T-helper 2 cell treated with Interferon-gamma antibody and Interleukin-4, amounts not matched to agents 5 μg/mL and 100 μg/mL, for 36 hours (primary cell): ENCODE measurements around the gene METRNL.

Experiments used
- DNase-seq: peaks from one replicate; pipeline ENCODE4 v3.0.0; 2021; ENCODE audit warnings: low spot score
- H3K27ac Mint-ChIP-seq: one replicate; pipeline ENCODE4 v1.8.0; 2021; ENCODE audit warnings: mild to moderate bottlenecking, mixed read lengths
- H3K27me3 Mint-ChIP-seq: one replicate; pipeline ENCODE4 v1.8.0; 2021; ENCODE audit warnings: low read depth, mixed read lengths
- H3K36me3 Mint-ChIP-seq: one replicate; pipeline ENCODE4 v1.8.0; 2021; ENCODE audit warnings: low read depth, mixed read lengths
- H3K4me1 Mint-ChIP-seq: one replicate; pipeline ENCODE4 v1.8.0; 2021; ENCODE audit warnings: low read depth, mixed read lengths
- H3K4me3 Mint-ChIP-seq: one replicate; pipeline ENCODE4 v1.8.0; 2022; ENCODE audit warnings: mild to moderate bottlenecking, moderate library complexity, mixed read lengths
- H3K9me3 Mint-ChIP-seq: one replicate; pipeline ENCODE4 v1.8.0; 2021; ENCODE audit warnings: mixed read lengths

METRNL gene

DNA sequence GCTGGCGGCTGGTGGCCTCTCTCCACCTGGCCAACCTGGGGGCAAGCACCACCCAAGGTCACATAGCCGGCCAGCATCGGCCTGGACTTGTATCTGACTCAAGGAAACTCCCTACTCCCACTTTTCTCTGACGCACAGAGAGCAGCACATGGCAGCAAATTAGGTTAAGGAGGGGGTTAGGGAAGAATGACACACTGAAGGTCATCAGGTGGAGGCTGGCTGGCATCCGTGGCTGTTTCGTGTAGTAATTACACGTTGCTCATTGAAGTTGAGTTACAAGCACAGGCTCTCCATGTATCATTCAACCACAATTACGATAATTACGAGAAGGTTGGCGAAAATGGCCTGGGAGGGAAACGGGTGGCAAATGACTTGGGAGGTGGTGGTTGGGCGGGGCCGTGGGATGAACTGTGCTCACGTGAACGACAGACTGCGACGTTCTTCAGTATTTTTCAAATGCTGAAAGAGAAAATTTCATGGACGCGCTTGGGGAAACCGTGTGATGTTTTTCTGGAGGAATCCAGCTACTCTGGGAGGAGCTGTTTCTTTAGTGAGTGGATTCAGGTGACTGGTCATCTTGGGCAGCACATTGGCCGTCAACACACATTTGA, 4.0 kb upstream of the METRNL start:
- peaks cover 22% of the 10 kb centered on the region for H3K4me1 Mint-ChIP-seq
- H3K9me3 Mint-ChIP-seq: no peaks in the 10 kb centered on the region
- no peak for DNase-seq
- H3K27ac Mint-ChIP-seq: no peak overlapping the region
- H3K4me3 Mint-ChIP-seq: no peak overlapping the region
- no peaks in the 10 kb centered on the region for H3K36me3 Mint-ChIP-seq
- peaks cover 19% of the 10 kb centered on the region for H3K27me3 Mint-ChIP-seq

DNA sequence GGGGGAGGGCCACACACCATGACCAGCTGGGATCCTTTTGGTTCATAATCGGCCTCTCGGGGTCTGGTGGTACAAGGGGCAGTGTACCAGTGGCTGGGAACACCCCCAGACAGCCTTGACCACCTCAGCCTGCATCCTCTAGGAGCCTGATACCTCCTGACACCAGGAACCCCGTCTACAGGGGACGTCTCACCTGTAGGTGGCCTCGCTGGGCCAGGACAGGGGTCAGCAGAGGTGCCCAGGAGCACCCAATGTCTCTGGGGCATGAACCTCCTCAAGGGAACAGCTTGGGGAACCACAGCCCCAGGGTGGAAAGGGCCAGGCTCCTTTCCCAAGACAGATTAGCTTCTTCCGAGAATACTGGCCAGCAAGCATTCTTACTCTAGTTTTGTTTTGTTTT, 2.5 kb upstream of the METRNL start:
- DNase-seq: no peak
- Mint-ChIP-seq H3K4me3 (peak overlapping the region; percentile 32), H3K9me3 (no peaks in the 10 kb centered on the region), H3K27me3 (peaks cover 22% of the 10 kb centered on the region), H3K36me3 (no peaks in the 10 kb centered on the region), H3K27ac (no peak overlapping the region), H3K4me1 (peaks cover 12% of the 10 kb centered on the region)

DNA sequence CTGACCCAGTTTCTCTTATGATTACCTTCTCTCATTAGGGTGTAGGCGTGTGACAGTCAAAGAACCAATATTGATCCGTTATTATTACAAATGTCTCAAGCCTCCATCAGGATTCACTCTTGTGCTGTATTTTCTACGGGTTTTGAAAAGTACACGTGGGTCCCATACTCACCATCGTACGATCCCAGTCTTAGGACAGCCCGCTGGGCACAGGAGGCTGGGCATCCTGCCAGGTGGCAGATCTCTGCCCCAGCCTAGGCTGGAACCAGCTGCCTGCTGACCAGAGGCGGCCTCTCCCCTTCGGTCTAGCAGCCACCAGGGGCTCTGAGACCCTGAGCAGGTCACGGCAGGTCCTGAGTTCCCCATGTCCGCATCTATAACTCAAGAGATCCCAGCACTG, 2.0 kb upstream of the METRNL start:
- Mint-ChIP-seq H3K36me3 (no peaks in the 10 kb centered on the region), H3K27ac (no peak overlapping the region), H3K9me3 (no peaks in the 10 kb centered on the region), H3K4me3 (no peak overlapping the region), H3K4me1 (peaks cover 11% of the 10 kb centered on the region), H3K27me3 (peaks cover 26% of the 10 kb centered on the region)
- no peak for DNase-seq

DNA sequence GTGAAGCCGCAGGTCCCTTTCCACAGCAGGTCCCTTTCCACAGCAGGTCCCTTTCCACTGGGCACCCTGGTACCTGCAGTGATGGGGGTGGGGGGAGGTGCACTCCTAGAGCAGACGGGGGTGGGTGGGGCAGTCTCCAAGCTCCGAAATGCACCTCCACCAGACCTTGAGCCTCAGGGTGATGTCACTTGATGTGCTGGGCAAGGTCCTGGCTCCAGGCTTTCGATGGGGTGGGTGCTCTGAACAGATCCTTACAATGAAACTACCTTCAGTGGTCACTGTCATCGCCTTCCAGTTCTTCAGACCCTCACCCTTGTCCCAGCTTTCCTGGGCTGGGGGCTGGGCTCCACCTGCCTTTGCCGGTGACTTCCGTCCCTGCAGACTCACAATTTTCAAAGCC, 1.5 kb upstream of the METRNL start:
- Mint-ChIP-seq H3K9me3 (no peaks in the 10 kb centered on the region), H3K4me1 (peaks cover 15% of the 10 kb centered on the region), H3K27ac (no peak overlapping the region), H3K27me3 (peaks cover 27% of the 10 kb centered on the region), H3K36me3 (no peaks in the 10 kb centered on the region), H3K4me3 (no peak overlapping the region)
- DNase-seq: no peak

DNA sequence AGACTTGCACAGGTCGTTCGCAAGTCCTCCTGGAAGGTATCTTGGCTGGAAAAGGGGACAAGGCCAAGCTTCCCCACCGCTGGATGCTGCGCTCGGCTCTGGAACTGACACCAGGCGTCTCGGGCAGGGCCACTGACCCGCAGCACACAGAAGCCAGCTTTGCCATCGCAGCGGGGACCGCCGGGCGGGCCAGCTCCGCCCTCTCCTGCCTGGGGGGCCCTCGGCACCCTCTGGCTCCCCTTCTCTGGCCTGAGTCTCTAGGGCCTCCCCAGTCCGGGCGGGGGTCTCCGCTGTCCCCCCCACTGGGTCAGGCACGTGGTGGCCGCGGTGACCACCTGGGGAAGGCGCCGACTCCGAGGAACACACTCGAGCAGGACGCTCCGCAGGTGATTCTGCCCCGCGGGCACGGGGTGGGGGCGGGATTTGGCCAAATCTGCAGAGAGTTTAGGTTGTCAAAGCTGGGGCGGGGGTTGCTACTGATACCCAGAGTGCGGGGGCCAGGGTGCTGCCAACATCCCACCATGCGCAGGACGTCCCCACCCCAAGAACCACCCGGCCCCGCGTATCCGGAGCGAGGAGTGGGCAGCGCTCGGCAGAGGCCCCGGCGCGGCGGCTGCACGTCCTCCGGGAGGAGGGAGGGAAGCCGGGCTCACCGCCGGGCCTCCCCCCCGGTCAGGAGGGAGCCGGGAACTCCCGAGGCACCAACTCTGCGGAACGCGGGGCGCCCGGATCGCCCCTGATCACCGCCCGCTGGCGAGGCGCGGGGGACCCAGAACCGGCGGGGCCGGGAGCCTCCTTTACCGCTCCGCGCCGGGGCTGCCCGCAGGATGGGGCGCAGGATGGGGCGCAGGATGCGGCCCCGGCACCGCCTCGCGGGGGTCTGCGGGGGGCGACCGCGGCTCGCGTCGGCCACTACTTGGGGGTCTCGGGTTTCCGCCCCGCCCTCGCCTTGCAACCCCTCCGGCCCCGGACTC, 744 bp upstream of the METRNL start:
- peaks cover 28% of the 10 kb centered on the region for H3K27me3 Mint-ChIP-seq
- no peaks in the 10 kb centered on the region for H3K36me3 Mint-ChIP-seq
- H3K4me1 Mint-ChIP-seq: peaks cover 22% of the 10 kb centered on the region
- no peaks in the 10 kb centered on the region for H3K9me3 Mint-ChIP-seq
- no peak overlapping the region for H3K27ac Mint-ChIP-seq
- DNase-seq: no peak
- H3K4me3 Mint-ChIP-seq: peak overlapping the region; percentile 57

DNA sequence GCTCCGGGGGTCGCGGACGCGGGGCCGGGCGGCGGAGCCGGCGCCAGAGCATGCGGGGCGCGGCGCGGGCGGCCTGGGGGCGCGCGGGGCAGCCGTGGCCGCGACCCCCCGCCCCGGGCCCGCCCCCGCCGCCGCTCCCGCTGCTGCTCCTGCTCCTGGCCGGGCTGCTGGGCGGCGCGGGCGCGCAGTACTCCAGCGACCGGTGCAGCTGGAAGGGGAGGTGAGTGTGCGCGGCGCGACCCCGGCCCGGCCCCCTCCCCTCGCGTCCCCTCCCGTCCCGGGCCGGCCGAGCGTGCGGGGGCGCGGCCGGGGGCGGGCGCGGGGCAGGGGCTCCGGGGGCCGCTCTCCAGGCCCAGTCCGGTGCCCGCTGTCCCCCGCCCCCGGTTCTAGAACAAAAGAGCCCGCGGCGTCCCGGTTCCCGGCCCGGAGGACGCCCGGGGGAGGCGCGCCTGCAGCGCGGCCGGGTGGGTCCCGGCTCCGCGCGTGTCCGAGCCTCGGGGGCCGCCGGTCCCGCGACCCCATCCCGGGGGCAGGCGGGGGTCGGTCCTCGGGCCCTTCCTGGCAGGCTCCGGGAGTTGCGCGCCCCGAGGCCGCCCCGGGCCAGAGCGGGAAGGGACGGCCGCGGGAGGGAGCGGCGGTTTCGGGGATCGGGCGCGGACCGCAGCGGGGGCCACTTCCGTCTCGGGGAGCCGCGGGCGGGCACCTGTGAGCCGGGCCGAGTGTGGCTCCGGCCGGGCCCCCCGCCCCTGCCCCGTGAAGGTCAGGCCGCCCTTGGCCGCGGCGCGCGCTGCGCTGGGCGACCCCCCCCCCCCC, 563 bp downstream of the METRNL start:
- Mint-ChIP-seq H3K4me3 (no peak overlapping the region), H3K9me3 (no peaks in the 10 kb centered on the region), H3K27ac (no peak overlapping the region)

DNA sequence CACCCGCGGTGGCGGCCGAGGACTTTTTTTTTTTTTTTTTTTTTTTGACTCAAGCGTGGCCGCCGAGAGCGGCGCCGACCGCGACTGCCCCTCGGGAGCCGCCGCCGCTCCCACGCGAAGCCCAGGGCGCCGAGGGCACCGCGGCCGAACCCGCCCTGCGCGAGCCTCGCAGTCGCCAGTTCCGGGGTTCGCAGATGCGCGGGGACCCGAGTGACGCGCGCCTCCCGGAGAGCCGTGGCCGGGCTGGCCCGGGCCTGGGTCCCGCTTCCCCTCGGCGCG, 1.1 kb downstream of the METRNL start:
- no peak overlapping the region for H3K4me3 Mint-ChIP-seq
- H3K27me3 Mint-ChIP-seq: peaks cover 28% of the 10 kb centered on the region
- no peak for DNase-seq
- peaks cover 28% of the 10 kb centered on the region for H3K4me1 Mint-ChIP-seq
- no peaks in the 10 kb centered on the region for H3K9me3 Mint-ChIP-seq
- no peaks in the 10 kb centered on the region for H3K36me3 Mint-ChIP-seq
- H3K27ac Mint-ChIP-seq: no peak overlapping the region

More for the DNA sequence above, 563 bp downstream of the METRNL start:
- peaks cover 28% of the 10 kb centered on the region for H3K27me3 Mint-ChIP-seq
- H3K4me1 Mint-ChIP-seq: peaks cover 28% of the 10 kb centered on the region
- no peaks in the 10 kb centered on the region for H3K36me3 Mint-ChIP-seq
- DNase-seq: peak; percentile 27

DNA sequence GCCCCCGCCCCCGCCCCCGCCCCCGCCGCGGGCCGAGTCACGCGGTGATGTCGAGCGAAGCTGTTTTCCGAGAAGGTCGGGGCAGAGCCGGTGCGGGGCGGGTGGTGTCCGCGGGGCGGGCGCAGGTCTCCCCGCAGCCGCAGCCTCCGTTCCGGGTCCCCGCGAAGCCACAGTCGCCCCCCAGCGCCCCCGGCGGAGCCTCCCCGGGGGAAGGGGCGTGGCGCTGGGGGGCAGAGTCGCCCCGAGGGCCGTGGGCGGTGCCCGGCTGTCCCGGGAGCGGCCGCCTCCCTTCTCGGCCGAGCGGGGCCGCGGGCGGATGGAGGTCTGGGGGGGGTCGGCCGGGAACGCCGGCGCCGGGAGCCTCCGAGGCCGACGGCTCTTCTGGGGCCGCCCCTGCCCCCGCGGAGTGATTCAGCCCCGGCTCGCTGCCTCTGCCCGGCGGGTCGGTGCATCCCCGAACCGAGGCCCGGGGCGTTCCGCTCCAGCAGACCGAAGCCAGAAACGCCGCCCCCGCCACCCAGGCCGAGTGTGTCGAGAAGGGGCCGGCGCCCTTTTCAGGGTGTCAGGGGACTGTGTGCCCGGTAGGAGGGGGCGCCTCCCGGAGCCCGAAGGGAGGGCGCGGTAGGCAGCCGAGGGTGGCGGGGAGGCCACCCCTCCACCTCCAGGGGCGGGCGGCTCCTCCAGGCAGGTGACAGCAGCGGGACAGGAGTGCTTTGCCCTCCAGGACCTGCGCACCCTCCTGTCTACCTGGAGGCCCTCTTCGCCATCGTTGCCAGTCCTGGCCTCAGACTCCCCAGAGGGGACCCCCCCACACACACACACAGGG, 1.7 kb downstream of the METRNL start:
- H3K27me3 Mint-ChIP-seq: peaks cover 28% of the 10 kb centered on the region
- H3K36me3 Mint-ChIP-seq: no peaks in the 10 kb centered on the region
- H3K4me1 Mint-ChIP-seq: peaks cover 28% of the 10 kb centered on the region
- DNase-seq: peak; percentile 67
- no peak overlapping the region for H3K27ac Mint-ChIP-seq
- H3K4me3 Mint-ChIP-seq: peak overlapping the region; percentile 69
- no peaks in the 10 kb centered on the region for H3K9me3 Mint-ChIP-seq

DNA sequence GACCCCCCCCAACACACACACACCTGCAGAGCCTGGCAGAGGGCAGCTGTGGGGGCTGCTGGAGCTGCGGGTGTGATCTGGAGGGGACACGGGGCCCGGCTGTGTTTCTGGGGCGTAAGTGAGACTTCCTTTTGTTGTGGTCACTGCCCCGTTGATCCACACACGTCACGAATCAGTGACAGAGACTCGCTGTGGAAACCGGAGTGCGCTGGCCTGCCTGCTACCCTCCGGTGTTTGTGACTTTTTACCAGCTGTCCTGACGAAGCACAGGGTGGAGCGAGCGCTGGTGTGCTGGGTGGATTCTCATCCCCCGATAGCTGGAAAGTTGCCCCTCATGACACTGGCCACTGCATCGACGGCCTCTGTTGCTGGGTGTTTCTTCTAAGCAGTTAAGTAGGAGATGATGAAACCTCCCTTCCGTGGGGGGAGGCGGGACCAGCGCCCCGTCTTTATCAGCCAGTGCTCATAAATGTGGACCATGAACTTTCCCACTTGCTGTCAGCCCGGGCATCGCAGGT, 2.3 kb downstream of the METRNL start:
- peaks cover 30% of the 10 kb centered on the region for H3K4me1 Mint-ChIP-seq
- peaks cover 26% of the 10 kb centered on the region for H3K27me3 Mint-ChIP-seq
- H3K36me3 Mint-ChIP-seq: no peaks in the 10 kb centered on the region
- peak overlapping the region; percentile 62 for H3K27ac Mint-ChIP-seq
- H3K4me3 Mint-ChIP-seq: peak overlapping the region; percentile 69
- no peak for DNase-seq
- H3K9me3 Mint-ChIP-seq: no peaks in the 10 kb centered on the region

DNA sequence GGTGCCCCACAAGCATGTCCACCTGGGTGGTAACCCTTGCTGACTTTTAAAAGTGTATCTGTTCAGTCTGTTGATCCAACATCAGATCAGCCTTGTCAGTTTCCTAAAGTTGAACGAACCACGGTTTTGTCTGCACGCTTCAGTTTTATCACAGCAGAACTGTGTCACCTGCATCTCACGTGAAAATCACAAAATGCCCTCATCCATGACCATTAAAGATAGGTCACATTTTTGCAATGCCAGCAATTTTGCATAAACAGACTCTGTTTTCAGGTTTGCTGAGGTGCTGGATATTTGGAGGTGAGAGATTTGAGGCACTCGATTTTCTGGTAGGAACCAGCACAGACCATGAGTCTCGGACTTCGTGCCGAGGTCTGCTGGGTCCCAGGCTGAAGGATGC, 3.0 kb downstream of the METRNL start:
- peak overlapping the region; percentile 42 for H3K27ac Mint-ChIP-seq
- peaks cover 21% of the 10 kb centered on the region for H3K27me3 Mint-ChIP-seq
- H3K9me3 Mint-ChIP-seq: no peaks in the 10 kb centered on the region
- no peaks in the 10 kb centered on the region for H3K36me3 Mint-ChIP-seq
- peak overlapping the region; percentile 69 for H3K4me3 Mint-ChIP-seq
- H3K4me1 Mint-ChIP-seq: peaks cover 27% of the 10 kb centered on the region
- DNase-seq: no peak

DNA sequence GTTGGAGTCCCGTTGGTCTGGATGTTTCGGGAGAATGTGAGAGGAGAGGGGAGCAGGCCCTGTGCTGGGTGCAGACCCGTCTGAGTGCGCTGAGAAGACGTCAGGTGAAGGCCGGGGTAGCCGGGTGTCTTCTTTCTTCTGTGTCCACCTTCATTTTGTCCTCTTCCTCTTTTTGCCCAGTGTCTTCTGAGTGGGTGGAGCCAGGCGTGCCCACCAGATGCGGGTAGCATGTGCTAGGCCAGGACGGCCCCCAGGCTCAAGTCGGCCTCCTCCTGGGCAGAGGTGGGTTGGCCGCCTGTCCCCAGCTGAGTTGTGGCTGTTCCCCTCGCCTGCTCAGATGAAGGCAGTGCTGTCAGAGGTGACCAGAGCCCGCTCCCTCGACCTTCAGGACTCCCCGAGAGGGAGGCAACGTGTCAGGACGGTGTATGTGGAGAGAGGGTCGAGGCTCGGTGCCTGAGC, 3.5 kb downstream of the METRNL start:
- DNase-seq: no peak
- H3K9me3 Mint-ChIP-seq: no peaks in the 10 kb centered on the region
- H3K27me3 Mint-ChIP-seq: peaks cover 15% of the 10 kb centered on the region
- peak overlapping the region; percentile 69 for H3K4me3 Mint-ChIP-seq
- H3K36me3 Mint-ChIP-seq: no peaks in the 10 kb centered on the region
- H3K27ac Mint-ChIP-seq: peak overlapping the region; percentile 73
- peaks cover 27% of the 10 kb centered on the region for H3K4me1 Mint-ChIP-seq

DNA sequence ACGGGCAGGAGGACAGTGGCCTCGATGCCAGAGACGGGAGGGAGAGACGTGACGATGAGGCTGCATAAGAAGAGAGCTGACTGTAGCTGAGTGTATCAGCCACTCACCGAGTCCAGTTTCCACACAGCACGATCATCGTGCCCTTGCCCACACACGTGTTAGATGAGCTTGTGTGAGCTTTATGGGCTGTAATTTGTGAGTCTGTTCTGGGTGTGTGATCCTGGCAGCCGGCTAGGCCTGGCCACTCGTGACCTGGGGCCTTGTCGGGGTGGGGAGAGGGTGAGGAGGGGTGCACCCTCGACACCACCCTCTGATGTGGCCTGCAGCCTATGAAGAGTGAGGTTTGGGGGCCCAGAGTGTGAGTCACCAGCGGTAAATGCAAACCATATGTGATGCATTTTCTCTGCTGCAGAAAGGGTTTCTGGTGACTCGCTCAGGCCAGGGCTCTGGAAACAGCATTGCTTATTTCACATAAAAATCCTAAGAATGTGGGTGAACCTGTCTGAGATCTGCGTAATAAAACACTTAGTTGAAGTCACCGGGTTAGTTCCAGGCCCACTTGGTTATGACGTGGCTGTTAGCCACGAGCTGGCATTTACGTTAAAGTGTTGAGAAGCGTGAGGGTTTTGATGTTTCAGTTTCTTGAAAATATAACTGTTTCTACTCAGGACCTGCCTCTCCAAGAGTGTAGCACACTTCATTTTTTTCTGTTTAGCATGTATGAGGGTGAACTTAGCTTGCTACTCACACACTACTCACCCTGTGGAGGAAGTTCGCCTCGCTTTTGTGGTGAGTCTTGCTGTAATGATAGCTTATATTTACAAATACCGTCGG, 4.2 kb downstream of the METRNL start:
- H3K9me3 Mint-ChIP-seq: no peaks in the 10 kb centered on the region
- H3K4me3 Mint-ChIP-seq: peak overlapping the region; percentile 69
- peaks cover 11% of the 10 kb centered on the region for H3K27me3 Mint-ChIP-seq
- no peaks in the 10 kb centered on the region for H3K36me3 Mint-ChIP-seq
- peak overlapping the region; percentile 73 for H3K27ac Mint-ChIP-seq
- DNase-seq: peak; percentile 80
- peaks cover 27% of the 10 kb centered on the region for H3K4me1 Mint-ChIP-seq
